AG10803 (cell line): Measurements from ENCODE around the gene S1PR4.
"Not testable (repeated sequence)": the region's sequence is repeated elsewhere in the genome, so short reads cannot be mapped to it uniquely, and the experiment has no call there.

Source experiments
- DNase-seq: peaks from one replicate; pipeline ENCODE4 v3.0.0; 2010; ENCODE audit warnings: low read depth
- H3K4me3 ChIP-seq: 2 replicates; pipeline ENCODE4 v1.5.1; 2011; ENCODE audit warnings: mild to moderate bottlenecking, low read length, control low read depth
- CTCF ChIP-seq: conservative IDR thresholded peaks from 2 replicates; pipeline ENCODE4 v1.5.1; 2011; ENCODE audit warnings: mild to moderate bottlenecking, low read length, control low read depth, inconsistent platforms

S1PR4 gene

DNA sequence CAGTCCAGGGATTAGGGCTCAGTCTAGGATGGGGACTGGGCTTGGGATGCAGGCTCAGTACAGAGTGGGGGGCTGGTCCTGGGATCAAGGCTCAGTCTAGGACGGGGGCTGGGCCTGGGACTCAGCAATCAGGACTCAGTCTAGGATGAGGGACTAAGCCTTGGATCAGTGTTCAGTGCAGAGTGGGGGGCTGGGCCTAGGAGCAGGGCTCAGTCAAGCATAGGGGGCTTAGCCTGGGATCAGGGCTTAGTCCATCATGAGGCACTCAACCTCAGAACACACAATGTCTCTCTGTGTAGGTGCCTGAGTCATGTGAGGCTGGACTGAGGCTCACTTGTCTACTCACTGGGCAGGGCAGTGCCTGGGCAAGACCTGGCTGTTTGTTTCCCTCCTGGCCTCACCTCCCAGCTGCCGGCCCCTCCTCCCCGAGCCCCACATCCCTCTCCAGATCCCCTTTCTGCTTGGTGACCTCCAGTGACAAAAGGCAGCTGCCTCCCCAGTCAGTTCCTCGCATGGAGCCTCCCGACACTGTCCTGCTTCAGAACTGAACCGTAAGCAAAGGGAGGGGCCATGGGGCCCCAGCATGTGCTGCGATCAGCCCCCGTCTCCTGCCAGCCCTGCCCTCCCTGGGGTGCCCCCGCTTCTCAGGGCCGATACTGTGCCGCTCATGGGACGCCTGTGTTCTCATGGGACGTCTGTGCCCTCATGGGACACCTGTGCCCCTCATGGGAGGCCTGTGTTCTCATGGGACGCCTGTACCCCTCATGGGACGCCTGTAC, 6.5 kb upstream of the S1PR4 start:
- TF ChIP-seq CTCF: no peak
- no peak for DNase-seq
- H3K4me3 ChIP-seq: no peak overlapping the region

DNA sequence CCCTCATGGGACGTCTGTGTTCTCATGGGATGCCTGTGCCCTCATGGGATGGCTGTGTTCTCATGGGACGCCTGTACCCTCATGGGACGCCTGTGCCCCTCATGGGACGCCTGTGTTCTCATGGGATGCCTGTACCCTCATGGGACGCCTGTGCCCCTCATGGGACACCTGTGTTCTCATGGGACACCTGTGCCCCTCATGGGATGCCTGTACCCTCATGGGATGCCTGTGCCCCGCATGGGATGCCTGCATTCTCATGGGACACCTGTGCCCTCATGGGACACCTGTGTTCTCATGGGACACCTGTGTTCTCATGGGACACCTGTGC, 5.9 kb upstream of the S1PR4 start:
- DNase-seq, H3K4me3 ChIP-seq: not testable (repeated sequence)

DNA sequence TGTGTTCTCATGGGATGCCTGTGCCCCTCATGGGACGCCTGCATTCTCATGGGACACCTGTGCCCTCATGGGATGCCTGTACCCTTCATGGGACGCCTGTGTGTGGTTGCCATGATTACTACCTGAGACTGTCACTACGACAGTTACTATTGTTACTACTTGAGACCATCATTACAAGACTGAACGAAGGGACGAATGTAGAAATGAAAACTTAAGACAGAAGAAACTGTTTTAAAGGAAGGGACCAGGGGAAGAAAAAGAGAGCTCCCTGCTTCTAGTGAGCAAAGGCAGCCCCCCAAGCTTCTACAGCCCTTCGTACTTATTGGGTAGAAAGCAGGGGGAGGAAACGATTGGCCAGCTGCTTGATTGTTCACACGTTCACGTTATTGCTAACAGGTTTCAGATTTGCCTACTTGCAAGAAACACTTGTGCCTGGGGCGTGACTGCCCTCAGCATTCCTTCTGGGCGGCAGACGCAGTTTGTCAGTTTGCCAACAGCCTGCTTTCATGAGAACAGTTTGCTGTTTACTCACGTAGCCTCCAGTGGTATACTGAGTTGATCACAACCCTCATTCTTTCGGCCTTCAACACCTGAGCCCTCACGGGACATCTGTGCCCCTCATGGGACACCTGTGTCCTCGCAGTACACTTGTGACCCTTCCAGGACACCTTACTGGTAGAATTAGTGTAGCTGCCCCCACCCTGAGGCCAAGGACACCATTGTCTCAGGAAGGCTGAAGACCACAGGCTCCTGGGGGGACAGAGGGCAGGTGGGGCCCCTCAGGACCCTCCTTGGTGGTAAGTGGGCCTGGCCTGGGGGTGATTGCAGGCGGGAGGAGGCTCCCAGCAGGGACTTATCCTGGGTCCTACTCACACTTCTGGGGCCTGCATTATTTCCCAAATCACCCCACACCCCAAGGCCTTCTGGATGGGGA, 2.5 kb upstream of the S1PR4 start:
- H3K4me3 ChIP-seq: no peak overlapping the region
- peak; percentile 91 for DNase-seq
- no peak for TF ChIP-seq CTCF

GRCh38 chr19:3176715-3177501, 1.7 kb upstream of the S1PR4 start:
- peak; percentile 63 for DNase-seq
- H3K4me3 ChIP-seq: no peak overlapping the region
- no peak for TF ChIP-seq CTCF

DNA sequence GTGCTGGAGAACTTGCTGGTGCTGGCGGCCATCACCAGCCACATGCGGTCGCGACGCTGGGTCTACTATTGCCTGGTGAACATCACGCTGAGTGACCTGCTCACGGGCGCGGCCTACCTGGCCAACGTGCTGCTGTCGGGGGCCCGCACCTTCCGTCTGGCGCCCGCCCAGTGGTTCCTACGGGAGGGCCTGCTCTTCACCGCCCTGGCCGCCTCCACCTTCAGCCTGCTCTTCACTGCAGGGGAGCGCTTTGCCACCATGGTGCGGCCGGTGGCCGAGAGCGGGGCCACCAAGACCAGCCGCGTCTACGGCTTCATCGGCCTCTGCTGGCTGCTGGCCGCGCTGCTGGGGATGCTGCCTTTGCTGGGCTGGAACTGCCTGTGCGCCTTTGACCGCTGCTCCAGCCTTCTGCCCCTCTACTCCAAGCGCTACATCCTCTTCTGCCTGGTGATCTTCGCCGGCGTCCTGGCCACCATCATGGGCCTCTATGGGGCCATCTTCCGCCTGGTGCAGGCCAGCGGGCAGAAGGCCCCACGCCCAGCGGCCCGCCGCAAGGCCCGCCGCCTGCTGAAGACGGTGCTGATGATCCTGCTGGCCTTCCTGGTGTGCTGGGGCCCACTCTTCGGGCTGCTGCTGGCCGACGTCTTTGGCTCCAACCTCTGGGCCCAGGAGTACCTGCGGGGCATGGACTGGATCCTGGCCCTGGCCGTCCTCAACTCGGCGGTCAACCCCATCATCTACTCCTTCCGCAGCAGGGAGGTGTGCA, 587 bp downstream of the S1PR4 start:
- no peak overlapping the region for H3K4me3 ChIP-seq
- no peak for DNase-seq
- no peak for TF ChIP-seq CTCF

DNA sequence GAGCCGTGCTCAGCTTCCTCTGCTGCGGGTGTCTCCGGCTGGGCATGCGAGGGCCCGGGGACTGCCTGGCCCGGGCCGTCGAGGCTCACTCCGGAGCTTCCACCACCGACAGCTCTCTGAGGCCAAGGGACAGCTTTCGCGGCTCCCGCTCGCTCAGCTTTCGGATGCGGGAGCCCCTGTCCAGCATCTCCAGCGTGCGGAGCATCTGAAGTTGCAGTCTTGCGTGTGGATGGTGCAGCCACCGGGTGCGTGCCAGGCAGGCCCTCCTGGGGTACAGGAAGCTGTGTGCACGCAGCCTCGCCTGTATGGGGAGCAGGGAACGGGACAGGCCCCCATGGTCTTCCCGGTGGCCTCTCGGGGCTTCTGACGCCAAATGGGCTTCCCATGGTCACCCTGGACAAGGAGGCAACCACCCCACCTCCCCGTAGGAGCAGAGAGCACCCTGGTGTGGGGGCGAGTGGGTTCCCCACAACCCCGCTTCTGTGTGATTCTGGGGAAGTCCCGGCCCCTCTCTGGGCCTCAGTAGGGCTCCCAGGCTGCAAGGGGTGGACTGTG, 1.2 kb downstream of the S1PR4 start:
- TF ChIP-seq CTCF: no peak
- DNase-seq: no peak
- no peak overlapping the region for H3K4me3 ChIP-seq
